Measurements from ENCODE around the gene NUMBL. TPM values are rescaled to one million over a fixed set of nuclear protein-coding genes. Genes with fewer than 3 reads are reported as not detected.

The NUMBL gene
- total and polyA plus RNA-seq, 2 of the 4 experiments (the other 2 are of a cell fraction) = 6.3 to 29.0 TPM

DNA sequence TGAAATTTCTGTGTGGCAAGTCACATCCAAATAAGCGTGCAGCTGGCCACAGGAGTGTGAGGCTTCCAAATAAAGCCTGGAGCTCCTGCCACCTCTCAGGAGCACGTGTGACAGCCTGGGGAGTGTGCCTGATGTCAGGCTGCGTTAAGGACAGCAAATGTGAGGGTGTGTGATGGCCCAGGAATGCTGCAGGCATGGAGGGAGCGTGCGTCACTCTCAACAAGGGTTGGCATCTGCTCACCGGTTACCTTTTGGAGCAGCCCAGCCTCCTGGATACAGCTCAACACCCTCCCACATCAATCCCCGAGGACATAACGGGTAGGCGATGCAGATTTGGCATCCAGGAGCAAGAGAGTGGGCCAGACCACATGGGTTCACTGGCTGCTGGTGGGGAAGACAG lies 19.0 kb downstream of the NUMBL start:
- Histone ChIP-seq H2AK9ac (replicated peaks; ENCODE audit: low read depth, low read length, poor library complexity) (no peak overlapping the region), H4K8ac (ENCODE audit: low read depth in 2 of 2, low read length in 2 of 2) (no peak overlapping the region), H3K18ac (ENCODE audit: low read depth, low read length) (no peak overlapping the region), H3K27me3 (ENCODE audit: control insufficient read depth, insufficient read depth, low read length) (no peaks in the 10 kb centered on the region), H4K20me1 (ENCODE audit: insufficient read depth, low read length) (0 out of 2 replicates have a peak, but pooled peaks cover 6% of the 10 kb centered on the region), H3K4ac (ENCODE audit: low read depth, low read length) (no peak overlapping the region), H3K14ac (replicated peaks; ENCODE audit: low read depth, low read length) (no peak overlapping the region), H3K9me3 (ENCODE audit: control insufficient read depth, insufficient read depth, low read length) (peaks cover 2% of the 10 kb centered on the region; the same call in 1 of the 2 replicates), H4K91ac (ENCODE audit: insufficient read depth, low read depth, low read length) (no peak overlapping the region), H2AK5ac (ENCODE audit: low read depth, low read length) (no peak overlapping the region), H2BK20ac (ENCODE audit: low read depth, low read length) (no peak overlapping the region), H3K9ac (ENCODE audit: low read depth, low read length) (no peak overlapping the region), H3K79me1 (ENCODE audit: low read depth in 1 of 2, low read length in 2 of 2) (peaks cover 7 to 21% of the 10 kb centered on the region in 2 experiments; a peak in 3 of 4 replicates), H2AFZ (replicated peaks; ENCODE audit: low read length, poor library complexity) (no peak overlapping the region), H3K4me1 (ENCODE audit: control insufficient read depth, insufficient read depth, low read length) (no peaks in the 10 kb centered on the region; the same call in 1 of the 2 replicates), H3K9me1 (ENCODE audit: insufficient read depth, low read length) (peaks cover 14% of the 10 kb centered on the region), H3K4me2 (ENCODE audit: low read depth, low read length) (no peak overlapping the region), H2BK15ac (ENCODE audit: low read depth, low read length) (no peak overlapping the region), H3K23ac (ENCODE audit: low read depth, low read length) (no peak overlapping the region), H2BK5ac (ENCODE audit: low read depth, low read length, poor library complexity, severe bottlenecking) (no peak overlapping the region), H2BK120ac (ENCODE audit: low read depth, low read length) (no peak overlapping the region), H3K4me3 (ENCODE audit: insufficient read depth, low read depth, low read length) (no peak overlapping the region), H4K5ac (ENCODE audit: low read depth, low read length) (no peak overlapping the region), H3K56ac (ENCODE audit: extremely low read depth, insufficient read depth, low read length) (no peak overlapping the region), H3K27ac (ENCODE audit: insufficient read depth, low read length) (no peak overlapping the region), H3K36me3 (ENCODE audit: control insufficient read depth, insufficient read depth, low read length) (peaks cover 86% of the 10 kb centered on the region)
- in situ Hi-C loops (cut with MboI; ENCODE audit: low sequenced_read_pairs) = loop anchor here (25.0 kb wide), 1 partner anchor 591 kb away; the partner anchor contains the start of gene HNRNPUL1
- ChIA-PET CTCF (no interaction called here), POLR2A (ENCODE audit: unreplicated experiment) (no interaction called here)
- WGBS, 2 experiments (ENCODE audit: extremely low coverage in 2 of 2, insufficient read length in 1 of 2) = 83% methylated on average over 2 of the region's 9 CpGs; no CpG with 5 or more reads in 1 of the 2 experiments
- intact Hi-C loops (cut with micrococcal nuclease) = no loop called here
- ATAC-seq (ENCODE audit: low read depth) (no peak), DNase-seq (no peak)
- no peak for TF ChIP-seq CEBPB (IDR thresholded peaks at IDR 0.05; ENCODE audit: low read depth, low read length)
- TF ChIP-seq POLR2A (IDR thresholded peaks at IDR 0.05; ENCODE audit: low read depth, low read length) = no peak
- TF ChIP-seq, protein P1, sequence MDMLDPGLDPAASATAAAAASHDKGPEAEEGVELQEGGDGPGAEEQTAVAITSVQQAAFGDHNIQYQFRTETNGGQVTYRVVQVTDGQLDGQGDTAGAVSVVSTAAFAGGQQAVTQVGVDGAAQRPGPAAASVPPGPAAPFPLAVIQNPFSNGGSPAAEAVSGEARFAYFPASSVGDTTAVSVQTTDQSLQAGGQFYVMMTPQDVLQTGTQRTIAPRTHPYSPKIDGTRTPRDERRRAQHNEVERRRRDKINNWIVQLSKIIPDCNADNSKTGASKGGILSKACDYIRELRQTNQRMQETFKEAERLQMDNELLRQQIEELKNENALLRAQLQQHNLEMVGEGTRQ (IDR thresholded peaks at IDR 0.05; ENCODE audit: low read depth, low read length) = no peak
- TF ChIP-seq, protein P2, sequence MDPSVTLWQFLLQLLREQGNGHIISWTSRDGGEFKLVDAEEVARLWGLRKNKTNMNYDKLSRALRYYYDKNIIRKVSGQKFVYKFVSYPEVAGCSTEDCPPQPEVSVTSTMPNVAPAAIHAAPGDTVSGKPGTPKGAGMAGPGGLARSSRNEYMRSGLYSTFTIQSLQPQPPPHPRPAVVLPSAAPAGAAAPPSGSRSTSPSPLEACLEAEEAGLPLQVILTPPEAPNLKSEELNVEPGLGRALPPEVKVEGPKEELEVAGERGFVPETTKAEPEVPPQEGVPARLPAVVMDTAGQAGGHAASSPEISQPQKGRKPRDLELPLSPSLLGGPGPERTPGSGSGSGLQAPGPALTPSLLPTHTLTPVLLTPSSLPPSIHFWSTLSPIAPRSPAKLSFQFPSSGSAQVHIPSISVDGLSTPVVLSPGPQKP (IDR thresholded peaks at IDR 0.05; ENCODE audit: borderline replicate concordance, low read depth, low read length) = no peak
- no peak for TF ChIP-seq MAFK (IDR thresholded peaks at IDR 0.05; ENCODE audit: low read depth, low read length)
- TF ChIP-seq RFX5 (IDR thresholded peaks at IDR 0.05; ENCODE audit: low read depth, low read length) = no peak
- no peak for TF ChIP-seq BHLHE40 (IDR thresholded peaks at IDR 0.05; ENCODE audit: low read depth, low read length)
- no peak for TF ChIP-seq FOS (IDR thresholded peaks at IDR 0.05; ENCODE audit: low read depth, low read length)
- dilution Hi-C loops (cut with HindIII; ENCODE audit: low sequenced_read_pairs, unreplicated experiment) = no loop called here
- BruUV-seq (replicated peaks) = no TSS peak
